Skeletal muscle tissue (tissue), 4 donors: ENCODE data around the gene GNG7. TPM values are rescaled to one million over a fixed set of nuclear protein-coding genes. Genes with fewer than 3 reads are reported as not detected.
"Not testable (repeated sequence)": the region's sequence is repeated elsewhere in the genome, so short reads cannot be mapped to it uniquely, and the experiment has no call there.

ENCODE experiments used
- H3K27ac ChIP-seq: one replicate; pipeline ENCODE4 v1.7.0; 2013; ENCODE audit warnings: mild to moderate bottlenecking, low read depth, low read length, inconsistent platforms
- H3K27me3 ChIP-seq, 3 donors: one replicate each; pipeline ENCODE4 v1.7.0; 2013; ENCODE audit warnings: low read length in 3 of 3; ENCODE audit not compliant: control insufficient read depth in 3 of 3, insufficient read depth in 3 of 3
- H3K36me3 ChIP-seq, 3 donors: one replicate each; pipeline ENCODE4 v1.7.0; 2013; ENCODE audit warnings: low read length in 3 of 3; ENCODE audit not compliant: control insufficient read depth in 3 of 3, insufficient read depth in 3 of 3
- H3K4me1 ChIP-seq, 3 donors: one replicate each; pipeline ENCODE4 v1.7.0; 2013; ENCODE audit warnings: low read length in 3 of 3, mild to moderate bottlenecking in 3 of 3; ENCODE audit not compliant: control insufficient read depth in 3 of 3, insufficient read depth in 3 of 3
- H3K4me3 ChIP-seq, 3 donors: one replicate each; pipeline ENCODE4 v1.7.0; 2013; ENCODE audit warnings: low read length in 3 of 3
- H3K9ac ChIP-seq, 3 donors: one replicate each; pipeline ENCODE4 v1.7.0; 2013; ENCODE audit warnings: low read length in 3 of 3, mild to moderate bottlenecking in 3 of 3, moderate library complexity in 2 of 3, low read depth in 1 of 3
- H3K9me3 ChIP-seq, 3 donors: one replicate each; pipeline ENCODE4 v1.7.0; 2013; ENCODE audit warnings: low read length in 3 of 3; ENCODE audit not compliant: control insufficient read depth in 3 of 3
- total RNA-seq: library from RNA; depleted of rRNA; stranded (reverse); fragments of >200 nt; gene quantifications from one replicate; pipeline ENCODE4 v1.2.3, GENCODE V29; 2014
- donor health status: Osteomylitis.

Gene GNG7
- total RNA-seq, 1 donor from 2014 or later, result 1.6 TPM

DNA sequence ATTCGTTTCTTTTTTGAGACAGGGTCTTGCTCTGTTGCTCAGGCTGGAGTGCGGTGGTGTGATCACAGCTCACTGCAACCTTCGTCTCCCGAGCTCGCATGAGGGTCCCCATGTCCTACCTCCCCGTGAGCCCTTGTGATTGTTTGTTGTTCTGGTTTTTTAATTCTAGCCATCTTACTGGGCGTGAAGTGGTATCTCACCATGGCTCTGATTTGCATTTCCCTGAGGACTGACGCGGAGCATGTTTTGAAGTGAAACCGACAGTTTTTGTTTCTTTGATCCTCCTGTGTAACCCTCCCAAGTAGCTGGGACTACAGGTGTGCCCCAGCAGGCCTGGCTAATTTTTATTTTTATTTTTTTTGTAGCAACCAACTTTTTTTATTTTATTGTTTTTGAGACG lies 21.7 kb downstream of the GNG7 start:
- H3K27ac ChIP-seq, result no peak overlapping the region
- H3K4me1 ChIP-seq, result no peaks in the 10 kb centered on the region
- no peak overlapping the region for H3K9ac ChIP-seq
- no peak overlapping the region for H3K4me3 ChIP-seq
- H3K36me3 ChIP-seq, result no peaks in the 10 kb centered on the region
- H3K9me3 ChIP-seq, result no peaks in the 10 kb centered on the region
- peaks cover 0 to 12% (median 3%) of the 10 kb centered on the region in 3 donors for H3K27me3 ChIP-seq

DNA sequence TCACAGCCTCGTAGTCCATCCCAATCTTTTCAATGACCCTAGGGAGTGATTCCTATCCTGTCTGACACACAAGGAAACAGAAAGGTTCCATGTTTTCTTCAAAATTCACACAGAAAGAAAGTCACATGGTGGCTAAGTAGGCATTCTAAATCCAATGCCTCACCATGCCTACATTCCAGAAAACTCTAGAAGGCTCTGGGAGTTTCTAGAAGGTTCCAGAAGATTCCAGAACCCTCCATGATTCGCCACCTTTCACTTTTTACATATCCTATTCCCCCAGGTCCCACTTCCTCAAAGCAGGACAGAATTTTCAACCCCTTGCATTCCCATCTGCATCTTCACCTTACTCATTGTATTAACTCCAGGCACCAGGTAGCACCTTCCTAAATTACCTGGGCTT lies 23.1 kb downstream of the GNG7 start:
- no peak overlapping the region for H3K27ac ChIP-seq

DNA sequence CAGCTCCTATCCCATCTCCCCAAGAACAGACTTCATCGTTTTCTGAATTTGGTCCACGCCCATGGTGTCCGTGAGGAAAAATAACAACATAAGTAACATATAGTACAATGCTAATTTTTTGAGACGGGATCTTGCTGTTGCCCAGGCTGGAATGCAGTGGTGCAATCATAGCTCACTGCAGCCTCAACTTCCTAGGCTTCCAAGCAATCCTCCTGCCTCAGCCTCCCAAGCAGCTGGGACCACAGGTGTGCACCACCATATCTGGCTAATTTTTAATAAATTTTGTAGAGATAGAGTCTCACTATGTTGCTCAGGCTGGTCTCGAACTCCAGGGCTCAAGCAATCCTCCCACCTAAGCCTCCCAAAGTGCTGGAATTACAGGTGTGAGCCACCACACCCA lies 23.5 kb downstream of the GNG7 start:
- not testable (repeated sequence) for H3K4me1 ChIP-seq, H3K36me3 ChIP-seq, H3K27ac ChIP-seq, H3K4me3 ChIP-seq, H3K9ac ChIP-seq, H3K9me3 ChIP-seq
- peaks cover 0 to 23% (median 6%) of the 10 kb centered on the region in 3 donors for H3K27me3 ChIP-seq

More for the DNA sequence above, 23.1 kb downstream of the GNG7 start:
- Histone ChIP-seq H3K27me3 (peaks cover 0 to 21% (median 3%) of the 10 kb centered on the region in 3 donors), H3K4me3 (no peak overlapping the region), H3K9me3 (no peaks in the 10 kb centered on the region), H3K4me1 (peaks cover 0 to 9% (median 6%) of the 10 kb centered on the region in 3 donors), H3K9ac (no peak overlapping the region), H3K36me3 (no peaks in the 10 kb centered on the region)

DNA sequence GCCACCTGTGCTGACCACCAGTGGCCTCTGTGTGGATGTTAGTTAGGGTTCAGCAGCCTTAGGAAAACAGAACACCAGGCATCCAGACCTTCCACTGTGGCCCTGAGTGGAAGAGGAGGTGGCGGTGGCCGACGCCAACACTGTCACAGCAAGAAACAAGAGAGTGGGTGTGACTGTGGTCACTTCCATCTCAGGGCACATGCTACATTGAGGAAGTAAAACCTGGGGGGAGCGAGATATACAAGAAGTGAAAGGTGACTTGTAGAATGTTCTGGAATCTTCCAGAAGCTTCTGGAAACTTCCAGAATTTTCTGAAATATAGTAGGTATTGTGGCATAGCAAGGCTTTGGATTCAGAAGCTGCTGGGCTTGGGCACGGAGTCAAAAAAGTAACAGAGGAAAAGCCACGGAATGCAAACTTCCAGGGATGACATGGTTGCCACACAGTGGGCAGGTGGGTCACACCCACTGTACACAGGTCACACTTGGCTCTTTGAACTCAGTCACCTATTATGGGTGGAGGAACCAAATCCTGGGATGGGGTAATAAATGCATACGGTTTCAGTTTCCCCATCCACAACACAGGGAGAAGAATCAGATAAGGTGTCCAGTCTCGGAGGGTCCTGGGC lies 24.3 kb downstream of the GNG7 start:
- H3K4me3 ChIP-seq, result no peak overlapping the region
- peaks cover 0 to 9% (median 6%) of the 10 kb centered on the region in 3 donors for H3K4me1 ChIP-seq
- peaks cover 0 to 23% (median 6%) of the 10 kb centered on the region in 3 donors for H3K27me3 ChIP-seq
- H3K9ac ChIP-seq, result no peak overlapping the region
- no peaks in the 10 kb centered on the region for H3K36me3 ChIP-seq
- H3K9me3 ChIP-seq, result no peaks in the 10 kb centered on the region
- H3K27ac ChIP-seq, result no peak overlapping the region

DNA sequence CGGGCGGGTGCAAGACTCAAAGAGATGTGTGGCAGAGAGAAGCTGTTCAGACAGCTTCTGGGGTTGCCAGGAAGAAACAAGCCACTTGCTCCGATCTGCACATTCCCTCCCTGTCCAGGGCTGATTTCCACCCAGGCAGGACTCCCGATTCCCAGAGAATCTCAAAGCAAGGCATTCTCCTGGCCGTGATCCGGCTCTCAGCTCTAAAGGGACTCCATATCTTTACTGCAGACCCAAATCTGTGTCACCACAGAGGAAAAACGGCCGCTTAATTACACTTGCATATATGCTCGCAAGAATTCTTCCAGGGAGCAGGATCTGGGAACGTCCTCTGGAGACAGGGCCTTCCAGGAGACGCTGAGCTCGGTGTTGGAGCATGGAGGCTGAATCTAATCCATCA lies 25.7 kb downstream of the GNG7 start:
- Histone ChIP-seq H3K4me1 (peaks cover 0 to 9% (median 6%) of the 10 kb centered on the region in 3 donors), H3K9me3 (no peaks in the 10 kb centered on the region), H3K27ac (no peak overlapping the region), H3K4me3 (no peak overlapping the region), H3K27me3 (peaks cover 0 to 23% (median 6%) of the 10 kb centered on the region in 3 donors), H3K36me3 (no peaks in the 10 kb centered on the region), H3K9ac (no peak overlapping the region)

DNA sequence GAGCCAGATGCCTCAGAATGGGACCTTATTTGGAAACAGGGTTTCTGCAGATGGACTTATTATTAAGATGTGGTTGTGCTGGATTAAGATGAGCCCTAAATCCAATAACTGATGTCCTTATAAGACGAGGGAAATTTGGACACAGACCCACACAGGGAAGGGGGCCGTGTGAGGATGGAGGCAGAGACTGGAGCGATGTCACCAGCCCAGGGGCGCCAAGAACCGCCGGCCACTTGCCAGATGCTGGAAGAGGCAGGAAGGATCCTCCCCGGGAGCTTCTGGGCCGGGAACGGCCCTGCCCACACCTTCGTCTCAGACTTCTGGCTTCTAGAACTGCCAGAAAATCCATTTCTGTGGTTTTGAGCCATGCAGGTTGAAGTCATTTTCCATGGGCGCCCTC lies 26.6 kb downstream of the GNG7 start:
- Histone ChIP-seq H3K9me3 (no peaks in the 10 kb centered on the region), H3K9ac (peak overlapping the region in 1 of 3 donors; percentile 63), H3K36me3 (no peaks in the 10 kb centered on the region), H3K4me3 (no peak overlapping the region), H3K27me3 (peaks cover 0 to 23% (median 6%) of the 10 kb centered on the region in 3 donors), H3K4me1 (peaks cover 0 to 9% (median 6%) of the 10 kb centered on the region in 3 donors), H3K27ac (no peak overlapping the region)

DNA sequence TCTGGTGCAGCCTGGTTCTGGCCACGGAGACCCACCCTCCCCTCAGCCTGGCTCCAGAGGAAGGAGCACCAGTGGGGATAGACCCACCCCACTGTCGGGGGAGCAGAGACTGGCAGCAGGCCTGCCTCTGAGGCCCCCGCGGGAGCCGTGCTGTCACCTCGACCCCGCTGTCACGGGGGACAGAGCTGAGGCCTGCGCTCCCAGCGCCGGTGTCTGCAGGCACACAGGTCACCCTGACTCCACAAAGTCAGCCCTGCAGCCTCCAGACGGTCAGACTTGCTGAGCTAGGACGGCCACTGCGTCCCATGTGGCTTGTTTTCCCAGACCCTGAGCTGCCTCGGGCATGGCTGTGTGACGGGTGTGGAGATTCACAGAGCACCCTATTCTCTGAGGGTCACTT lies 32.3 kb downstream of the GNG7 start:
- Histone ChIP-seq H3K27ac (no peak overlapping the region), H3K9me3 (no peaks in the 10 kb centered on the region), H3K27me3 (peaks cover 0 to 8% (median 3%) of the 10 kb centered on the region in 3 donors), H3K9ac (no peak overlapping the region), H3K36me3 (no peaks in the 10 kb centered on the region), H3K4me3 (no peak overlapping the region), H3K4me1 (peaks cover 0 to 5% (median 5%) of the 10 kb centered on the region in 3 donors)

DNA sequence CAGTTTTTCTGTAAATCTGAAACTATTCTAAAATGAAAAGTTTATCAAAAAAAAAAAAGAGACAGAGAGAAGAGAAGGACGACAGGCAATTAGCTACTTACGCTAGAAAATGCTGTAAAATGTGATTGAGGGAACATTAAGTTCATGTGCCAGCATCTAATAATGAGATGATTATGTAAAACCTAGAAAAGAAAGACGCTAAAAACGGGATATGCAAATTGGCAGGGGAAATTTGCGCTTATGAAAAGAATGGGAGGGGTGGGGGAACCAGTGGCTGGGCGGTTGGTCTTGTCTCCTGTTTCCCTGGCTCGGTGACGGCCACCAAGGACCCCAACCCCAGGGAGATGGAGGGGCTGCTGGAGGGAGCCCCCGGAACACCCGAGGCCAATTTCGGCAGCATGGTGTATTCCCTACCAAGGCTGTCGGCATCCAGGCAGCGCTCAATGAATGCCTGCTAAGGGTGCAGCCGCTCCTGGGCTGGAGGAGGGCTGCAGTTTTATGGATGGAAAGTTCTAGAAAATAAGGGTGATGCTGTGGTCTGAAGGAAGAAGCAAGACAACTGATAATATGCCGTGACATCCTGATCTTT lies 34.2 kb downstream of the GNG7 start:
- H3K9me3 ChIP-seq, result no peaks in the 10 kb centered on the region
- H3K27ac ChIP-seq, result no peak overlapping the region
- no peaks in the 10 kb centered on the region for H3K27me3 ChIP-seq
- H3K9ac ChIP-seq, result no peak overlapping the region
- no peaks in the 10 kb centered on the region for H3K36me3 ChIP-seq
- H3K4me1 ChIP-seq, result no peaks in the 10 kb centered on the region
- no peak overlapping the region for H3K4me3 ChIP-seq

DNA sequence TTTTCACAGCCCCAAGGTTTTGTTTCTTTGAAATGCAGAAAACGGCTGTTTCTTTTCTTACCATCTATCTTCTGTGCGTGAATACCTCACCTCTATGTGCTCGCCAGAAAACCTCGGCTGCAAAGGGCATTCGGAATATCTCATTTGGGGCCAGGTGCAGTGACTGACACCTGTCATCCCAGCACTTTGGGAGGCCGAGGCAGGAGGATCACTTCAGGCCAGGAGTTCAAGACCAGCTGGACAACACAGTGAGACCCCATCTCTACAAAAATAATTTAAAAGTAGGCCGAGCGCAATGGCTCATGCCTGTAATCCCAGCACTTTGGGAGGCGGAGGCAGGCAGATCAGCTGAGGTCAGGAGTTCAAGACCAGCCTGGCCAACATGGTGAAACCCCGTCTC lies 35.1 kb downstream of the GNG7 start:
- H3K4me1 ChIP-seq, H3K36me3 ChIP-seq, H3K9ac ChIP-seq, H3K27me3 ChIP-seq, H3K4me3 ChIP-seq, H3K27ac ChIP-seq, H3K9me3 ChIP-seq: not testable (repeated sequence)

DNA sequence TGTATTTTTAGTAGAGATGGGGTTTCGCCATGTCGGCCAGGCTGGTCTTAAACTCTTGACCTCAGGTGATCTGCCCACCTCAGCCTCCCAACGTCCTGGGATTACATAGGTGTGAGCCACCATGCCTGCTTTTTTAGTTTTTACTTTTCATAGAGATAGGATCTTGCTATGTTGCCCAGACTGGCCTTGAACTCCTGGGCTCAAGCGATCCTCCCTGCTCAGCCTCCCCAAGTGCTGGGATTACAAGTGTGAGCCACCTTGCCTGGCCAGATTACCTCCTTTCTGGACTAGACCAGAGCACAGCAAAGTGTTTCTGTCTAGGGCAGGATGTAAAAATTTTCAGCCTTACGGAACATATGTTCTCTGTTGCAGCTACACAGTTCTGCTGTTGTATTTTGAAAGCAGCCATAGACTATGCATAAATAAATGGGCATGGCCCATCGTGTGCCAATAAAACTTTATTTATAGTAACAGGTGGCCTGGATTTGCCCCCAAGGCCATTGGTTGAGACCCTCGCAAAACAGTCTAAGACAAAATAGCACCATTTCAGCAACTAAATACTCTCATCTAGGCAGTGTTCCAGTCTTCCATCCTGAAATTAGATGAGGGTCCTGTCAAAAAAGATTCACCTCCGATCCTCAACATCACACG lies 36.0 kb downstream of the GNG7 start:
- H3K4me3 ChIP-seq, result no peak overlapping the region
- H3K27me3 ChIP-seq, result no peaks in the 10 kb centered on the region
- H3K9ac ChIP-seq, result no peak overlapping the region
- no peak overlapping the region for H3K27ac ChIP-seq
- no peaks in the 10 kb centered on the region for H3K4me1 ChIP-seq
- no peaks in the 10 kb centered on the region for H3K9me3 ChIP-seq
- H3K36me3 ChIP-seq, result no peaks in the 10 kb centered on the region
